GM21529 (cell line): Measurements from ENCODE around the gene FKBP14.

Source experiments
- ATAC-seq: cut with Tn5 transposase; IDR thresholded peaks from one replicate; pipeline ENCODE4 v1.9.1; 2021; ENCODE audit not compliant: unreplicated experiment

Gene FKBP14

GRCh38 chr7:30034501-30034900 is 8.0 kb upstream of the FKBP14 start:
- no peak for ATAC-seq

- ATAC-seq: no peak
Observed at GRCh38 chr7:30032310-30033125, 6.0 kb upstream of the FKBP14 start.

- no peak for ATAC-seq
Observed at GRCh38 chr7:30029696-30030095, 3.2 kb upstream of the FKBP14 start.

GRCh38 chr7:30028749-30029635 is 2.5 kb upstream of the FKBP14 start:
- ATAC-seq: peak; percentile 16

GRCh38 chr7:30028216-30028748 is 1.8 kb upstream of the FKBP14 start, which contains the start of gene PLEKHA8:
TSS of gene PLEKHA8 (plus strand) at chr7:30028412. CDS start at chr7:30028763, 351 bp downstream.
- peak; percentile 45 for ATAC-seq

GRCh38 chr7:30027740-30028215 is 1.3 kb upstream of the FKBP14 start:
- ATAC-seq: peak; percentile 1

GRCh38 chr7:30027065-30027456 is 559 bp upstream of the FKBP14 start:
- ATAC-seq: peak; percentile 18

GRCh38 chr7:30023524-30023923 is 3.0 kb downstream of the FKBP14 start:
- no peak for ATAC-seq

- ATAC-seq: no peak
Observed at GRCh38 chr7:30022991-30023390, 3.5 kb downstream of the FKBP14 start.

- no peak for ATAC-seq
Observed at GRCh38 chr7:30020535-30020934, 6.0 kb downstream of the FKBP14 start.

- no peak for ATAC-seq
Observed at GRCh38 chr7:30019960-30020359, 6.5 kb downstream of the FKBP14 start.

GRCh38 chr7:30019387-30019786 is 7.1 kb downstream of the FKBP14 start:
- no peak for ATAC-seq

- no peak for ATAC-seq
Observed at GRCh38 chr7:30018451-30018850, 8.1 kb downstream of the FKBP14 start.

GRCh38 chr7:30012757-30013156 is 13.7 kb downstream of the FKBP14 start:
- no peak for ATAC-seq

- ATAC-seq: no peak
Observed at GRCh38 chr7:30010021-30010420, 16.5 kb downstream of the FKBP14 start.

GRCh38 chr7:30005464-30005863 is 21.0 kb downstream of the FKBP14 start:
- no peak for ATAC-seq

GRCh38 chr7:30003098-30003497 is 23.4 kb downstream of the FKBP14 start:
- ATAC-seq: no peak

- ATAC-seq: no peak
Observed at GRCh38 chr7:30001998-30002397, 24.5 kb downstream of the FKBP14 start.

- ATAC-seq: no peak
Observed at GRCh38 chr7:29998489-29998888, 28.0 kb downstream of the FKBP14 start.

GRCh38 chr7:29996321-29996720 is 30.2 kb downstream of the FKBP14 start:
- ATAC-seq: no peak

- ATAC-seq: no peak
Observed at GRCh38 chr7:29995652-29996051, 30.9 kb downstream of the FKBP14 start.
